Stimulated activated CD8-positive, alpha-beta memory T cell treated with anti-CD3 and anti-CD28 coated beads, Interleukin-7, amount 100 ng/mL, for 1 hour (primary cell): ENCODE results near the gene MSANTD1.

ENCODE experiments used
- DNase-seq, 2 donors: peaks; one replicate each; pipeline ENCODE4 v3.0.0-alpha.2; 2020; ENCODE audit warnings: low read depth in 2 of 2

Gene MSANTD1

GRCh38 chr4:3232871-3233271, 16.1 kb upstream of the MSANTD1 start:
- DNase-seq = no peak

GRCh38 chr4:3233391-3234071, 15.4 kb upstream of the MSANTD1 start:
- DNase-seq = no peak

GRCh38 chr4:3234171-3235029, 14.6 kb upstream of the MSANTD1 start:
- DNase-seq = no peak

GRCh38 chr4:3235030-3235345, 14.0 kb upstream of the MSANTD1 start:
- DNase-seq = no peak

- DNase-seq = no peak
These were observed 13.4 kb upstream of the MSANTD1 start for GRCh38 chr4:3235581-3235980.

GRCh38 chr4:3236326-3236878, 12.6 kb upstream of the MSANTD1 start:
- DNase-seq = no peak

- no peak for DNase-seq
These were observed 11.7 kb upstream of the MSANTD1 start for GRCh38 chr4:3237266-3237665.

GRCh38 chr4:3237712-3238560, 11.0 kb upstream of the MSANTD1 start:
- no peak for DNase-seq

- no peak for DNase-seq
These were observed 10.2 kb upstream of the MSANTD1 start for GRCh38 chr4:3238721-3239120.

GRCh38 chr4:3239303-3239702, 9.7 kb upstream of the MSANTD1 start:
- DNase-seq = no peak

GRCh38 chr4:3239998-3240920, 8.7 kb upstream of the MSANTD1 start:
- DNase-seq = no peak

GRCh38 chr4:3240936-3241522, 7.9 kb upstream of the MSANTD1 start:
- DNase-seq = no peak

- no peak for DNase-seq
These were observed 6.9 kb upstream of the MSANTD1 start for GRCh38 chr4:3241898-3242524.

GRCh38 chr4:3243136-3243780, 5.7 kb upstream of the MSANTD1 start:
- DNase-seq = no peak

GRCh38 chr4:3244002-3244401, 5.0 kb upstream of the MSANTD1 start:
- DNase-seq = no peak

- no peak for DNase-seq
These were observed 4.2 kb upstream of the MSANTD1 start for GRCh38 chr4:3244747-3245146.

- DNase-seq = no peak
These were observed 3.3 kb upstream of the MSANTD1 start for GRCh38 chr4:3245676-3246075.

- DNase-seq = no peak
These were observed 2.2 kb upstream of the MSANTD1 start for GRCh38 chr4:3246458-3247398.
